Mucosa of rectum (tissue), 2 donors: ENCODE data around the gene PRG3.

ENCODE experiments used
- H3K27ac ChIP-seq, 2 donors: one replicate each; pipeline ENCODE4 v1.7.0; 2013; ENCODE audit warnings: inconsistent platforms in 2 of 2, low read depth in 2 of 2, low read length in 2 of 2
- H3K27me3 ChIP-seq, 2 donors: one replicate each; pipeline ENCODE4 v1.7.0; 2013; ENCODE audit warnings: low read length in 2 of 2; ENCODE audit not compliant: control insufficient read depth in 2 of 2, insufficient read depth in 2 of 2
- H3K36me3 ChIP-seq, 2 donors: one replicate each; pipeline ENCODE4 v1.7.0; 2013; ENCODE audit warnings: low read length in 2 of 2; ENCODE audit not compliant: control insufficient read depth in 2 of 2, insufficient read depth in 2 of 2
- H3K4me1 ChIP-seq, 2 donors: one replicate each; pipeline ENCODE4 v1.7.0; 2013; ENCODE audit warnings: low read length in 2 of 2, mild to moderate bottlenecking in 1 of 2; ENCODE audit not compliant: control insufficient read depth in 2 of 2, insufficient read depth in 2 of 2
- H3K4me3 ChIP-seq, 2 donors: one replicate each; pipeline ENCODE4 v1.7.0; 2013; ENCODE audit warnings: low read length in 2 of 2
- H3K9ac ChIP-seq, 2 donors: one replicate each; pipeline ENCODE4 v1.7.0; 2013; ENCODE audit warnings: low read length in 2 of 2, low read depth in 1 of 2, mild to moderate bottlenecking in 1 of 2
- H3K9me3 ChIP-seq, 2 donors: one replicate each; pipeline ENCODE4 v1.7.0; 2013; ENCODE audit warnings: low read length in 2 of 2; ENCODE audit not compliant: control insufficient read depth in 2 of 2
- donor health status: healthy.
- donor health status: Normal muscosa, but diverticular disease.

PRG3 gene

GRCh38 chr11:57399972-57400578, 19.1 kb upstream of the PRG3 start:
- H3K4me3 ChIP-seq = no peak overlapping the region
- no peak overlapping the region for H3K9ac ChIP-seq
- no peaks in the 10 kb centered on the region for H3K4me1 ChIP-seq
- H3K27me3 ChIP-seq = peaks cover 0 to 2% of the 10 kb centered on the region in 2 donors
- H3K36me3 ChIP-seq = no peaks in the 10 kb centered on the region
- H3K9me3 ChIP-seq = no peaks in the 10 kb centered on the region
- H3K27ac ChIP-seq = no peak overlapping the region

DNA sequence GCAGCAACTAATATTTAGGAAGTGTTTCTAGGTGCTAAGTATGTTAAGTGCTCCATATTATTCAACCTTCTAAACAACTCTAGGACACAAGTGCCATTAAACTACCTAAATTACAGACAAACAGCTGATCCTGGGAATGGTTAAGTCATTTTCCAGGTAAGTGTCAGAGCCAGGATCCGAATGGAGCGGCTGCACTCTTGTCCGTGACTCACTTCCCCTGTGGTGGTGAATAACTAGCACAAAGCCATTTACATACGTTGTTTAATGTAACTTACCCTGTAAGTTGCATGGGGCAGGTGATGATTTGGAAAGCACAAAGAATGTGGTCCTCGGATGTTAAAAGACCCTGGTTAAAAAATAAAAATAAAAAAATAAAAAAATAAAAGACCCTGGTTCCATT, 18.3 kb upstream of the PRG3 start:
- Histone ChIP-seq H3K4me1 (no peaks in the 10 kb centered on the region), H3K36me3 (no peaks in the 10 kb centered on the region), H3K9me3 (no peaks in the 10 kb centered on the region), H3K4me3 (no peak overlapping the region), H3K27ac (no peak overlapping the region), H3K9ac (no peak overlapping the region), H3K27me3 (peaks cover 0 to 2% of the 10 kb centered on the region in 2 donors)

GRCh38 chr11:57397394-57397990, 16.5 kb upstream of the PRG3 start:
- H3K4me1 ChIP-seq = no peaks in the 10 kb centered on the region
- peaks cover 0 to 2% of the 10 kb centered on the region in 2 donors for H3K27me3 ChIP-seq
- H3K9me3 ChIP-seq = no peaks in the 10 kb centered on the region
- H3K9ac ChIP-seq = no peak overlapping the region
- no peaks in the 10 kb centered on the region for H3K36me3 ChIP-seq
- no peak overlapping the region for H3K27ac ChIP-seq
- no peak overlapping the region for H3K4me3 ChIP-seq

DNA sequence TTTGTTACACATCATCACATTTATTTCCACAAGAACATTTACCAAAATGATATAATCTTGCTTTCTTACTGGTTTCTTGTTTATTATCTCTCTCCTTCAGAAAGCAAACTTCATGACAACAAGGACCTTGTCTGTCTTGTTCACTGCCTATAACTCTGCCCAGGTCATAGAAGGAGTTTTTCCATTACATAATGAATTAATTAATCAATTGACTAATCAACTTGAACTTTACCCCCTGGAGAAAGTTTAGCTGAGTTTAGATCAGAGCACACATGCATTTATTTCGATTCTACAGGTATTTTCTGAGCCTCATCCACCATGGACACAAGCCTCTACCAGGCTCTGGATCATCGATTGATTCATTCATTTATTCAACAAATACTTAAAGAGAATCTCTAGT, 15.8 kb upstream of the PRG3 start:
- Histone ChIP-seq H3K36me3 (no peaks in the 10 kb centered on the region), H3K9me3 (no peaks in the 10 kb centered on the region), H3K27me3 (peaks cover 0 to 2% of the 10 kb centered on the region in 2 donors), H3K4me3 (no peak overlapping the region), H3K9ac (no peak overlapping the region), H3K4me1 (no peaks in the 10 kb centered on the region), H3K27ac (no peak overlapping the region)

DNA sequence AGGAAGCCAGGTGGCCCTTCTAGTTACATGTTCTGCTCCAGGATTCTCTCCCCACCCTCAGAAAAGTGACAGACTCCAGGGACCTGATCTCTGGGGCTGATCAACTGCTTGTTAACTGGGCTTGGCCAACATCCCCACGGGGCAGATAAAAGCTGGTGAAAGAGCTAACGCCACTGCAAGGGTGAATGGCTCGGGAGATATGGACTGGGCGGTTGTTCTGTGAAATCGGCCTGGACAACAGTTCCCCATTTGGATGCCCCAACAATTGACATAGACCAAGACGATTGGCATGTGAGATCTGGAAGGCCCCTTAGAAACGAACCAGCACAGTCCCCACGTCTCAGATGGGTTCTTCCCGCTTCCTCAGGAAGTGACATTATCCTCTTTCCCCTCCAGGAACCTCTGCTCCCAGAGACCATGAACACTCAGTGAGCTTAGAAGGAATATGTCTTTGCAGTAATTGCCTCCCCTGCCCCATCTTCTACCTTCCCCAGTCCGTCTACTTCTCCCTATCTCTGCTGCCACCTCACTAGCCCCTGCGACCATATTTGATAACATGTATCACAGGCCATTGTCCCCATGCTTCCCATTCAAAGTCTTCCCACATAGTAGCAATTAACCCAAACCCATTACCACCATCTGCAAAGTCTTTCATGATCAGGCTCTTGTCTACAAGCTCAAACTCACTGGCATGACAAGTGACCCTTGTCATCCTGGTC, 15.1 kb upstream of the PRG3 start:
- no peaks in the 10 kb centered on the region for H3K9me3 ChIP-seq
- H3K36me3 ChIP-seq = no peaks in the 10 kb centered on the region
- no peak overlapping the region for H3K4me3 ChIP-seq
- H3K4me1 ChIP-seq = no peaks in the 10 kb centered on the region
- no peak overlapping the region for H3K27ac ChIP-seq
- no peak overlapping the region for H3K9ac ChIP-seq
- peaks cover 0 to 2% of the 10 kb centered on the region in 2 donors for H3K27me3 ChIP-seq

DNA sequence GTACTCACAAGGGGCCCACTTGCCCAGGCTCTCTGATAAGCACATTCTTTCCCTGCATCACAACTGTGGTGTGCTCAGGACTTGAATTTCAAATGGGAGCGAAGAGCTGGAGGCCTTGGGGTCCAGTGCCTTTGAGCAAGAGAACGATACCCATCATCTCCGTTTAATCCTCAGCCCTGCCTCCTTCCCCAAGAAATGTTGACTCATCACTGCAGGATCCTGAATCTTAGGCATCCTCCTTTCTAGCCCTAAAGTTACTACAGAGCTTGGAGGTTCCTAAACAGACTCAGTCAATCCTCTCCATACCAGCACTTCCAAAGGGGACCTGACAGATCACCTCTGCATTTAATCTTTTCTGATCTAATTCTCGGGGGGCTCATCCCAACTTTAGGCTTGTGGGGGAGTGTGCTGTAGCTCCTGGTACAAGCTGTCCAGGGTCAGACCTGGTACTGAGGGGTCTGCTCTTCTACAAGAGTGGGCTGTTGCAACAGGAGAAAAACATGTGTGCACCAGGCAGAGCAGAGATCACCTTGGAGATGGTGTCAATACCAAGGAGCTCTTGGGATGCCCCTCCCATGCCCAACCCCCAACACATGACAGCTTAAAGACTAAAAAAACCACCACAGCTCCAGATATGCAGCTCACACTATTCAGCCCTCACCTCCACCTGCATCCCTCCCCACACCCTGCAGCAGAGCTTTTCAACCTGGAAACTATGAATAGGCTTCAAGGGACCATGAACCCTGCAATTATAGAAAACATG, 13.4 kb upstream of the PRG3 start:
- no peaks in the 10 kb centered on the region for H3K4me1 ChIP-seq
- no peak overlapping the region for H3K9ac ChIP-seq
- H3K9me3 ChIP-seq = no peaks in the 10 kb centered on the region
- H3K4me3 ChIP-seq = no peak overlapping the region
- no peak overlapping the region for H3K27ac ChIP-seq
- H3K36me3 ChIP-seq = no peaks in the 10 kb centered on the region
- peaks cover 0 to 2% of the 10 kb centered on the region in 2 donors for H3K27me3 ChIP-seq

DNA sequence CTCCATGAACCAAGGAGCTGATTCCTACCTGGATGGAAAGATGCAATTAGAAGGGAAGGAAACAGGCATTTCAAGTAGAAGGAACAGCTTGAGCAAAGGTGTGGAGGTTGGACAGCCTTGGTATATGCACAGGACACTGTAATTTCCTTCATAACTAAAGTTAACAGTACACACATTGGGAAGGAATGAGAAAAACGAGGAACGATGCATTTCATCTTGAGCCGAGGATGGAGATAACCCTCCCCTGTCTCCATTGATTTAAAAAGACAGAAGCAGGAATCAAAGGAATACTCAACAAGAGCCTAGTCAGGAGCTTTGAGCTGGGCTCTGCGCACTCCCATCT, 11.8 kb upstream of the PRG3 start:
- H3K9ac ChIP-seq = no peak overlapping the region
- no peaks in the 10 kb centered on the region for H3K36me3 ChIP-seq
- H3K4me3 ChIP-seq = no peak overlapping the region
- no peaks in the 10 kb centered on the region for H3K9me3 ChIP-seq
- H3K27me3 ChIP-seq = peaks cover 0 to 2% of the 10 kb centered on the region in 2 donors
- no peaks in the 10 kb centered on the region for H3K4me1 ChIP-seq
- H3K27ac ChIP-seq = no peak overlapping the region

DNA sequence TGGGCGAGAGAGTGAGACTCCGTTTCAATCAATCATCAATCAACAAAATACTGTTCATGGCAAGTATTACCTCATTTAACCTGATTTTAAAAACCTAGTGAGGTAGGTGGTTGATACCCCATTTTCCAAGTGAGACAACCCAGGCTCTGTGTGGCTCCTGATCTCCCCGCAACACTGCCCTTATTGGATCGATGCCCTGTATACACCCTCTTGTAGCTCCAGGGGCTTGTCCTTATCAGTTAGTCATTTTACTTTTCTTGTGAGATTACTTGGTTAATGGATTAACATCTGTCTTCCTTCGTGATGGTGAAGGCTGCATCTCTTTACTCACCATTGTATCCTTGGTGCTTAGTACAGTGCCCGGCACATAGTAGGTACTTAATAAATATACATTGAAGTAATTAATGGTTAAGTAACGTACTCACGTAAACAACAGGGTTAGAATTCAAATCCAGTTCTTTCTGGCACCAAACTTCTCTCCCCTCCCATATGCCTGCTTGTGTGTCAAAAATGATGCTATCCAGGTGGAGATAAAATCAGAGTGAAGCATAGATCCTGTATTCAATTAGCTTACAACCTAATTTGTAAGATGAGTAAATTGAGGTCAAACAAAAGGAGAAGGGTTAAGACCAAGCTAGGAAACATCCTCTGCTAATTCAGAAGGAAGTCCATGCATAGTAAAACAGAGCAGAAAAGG, 11.3 kb upstream of the PRG3 start:
- Histone ChIP-seq H3K9me3 (no peaks in the 10 kb centered on the region), H3K27ac (no peak overlapping the region), H3K27me3 (peaks cover 0 to 2% of the 10 kb centered on the region in 2 donors), H3K36me3 (no peaks in the 10 kb centered on the region), H3K9ac (no peak overlapping the region), H3K4me1 (no peaks in the 10 kb centered on the region), H3K4me3 (no peak overlapping the region)

DNA sequence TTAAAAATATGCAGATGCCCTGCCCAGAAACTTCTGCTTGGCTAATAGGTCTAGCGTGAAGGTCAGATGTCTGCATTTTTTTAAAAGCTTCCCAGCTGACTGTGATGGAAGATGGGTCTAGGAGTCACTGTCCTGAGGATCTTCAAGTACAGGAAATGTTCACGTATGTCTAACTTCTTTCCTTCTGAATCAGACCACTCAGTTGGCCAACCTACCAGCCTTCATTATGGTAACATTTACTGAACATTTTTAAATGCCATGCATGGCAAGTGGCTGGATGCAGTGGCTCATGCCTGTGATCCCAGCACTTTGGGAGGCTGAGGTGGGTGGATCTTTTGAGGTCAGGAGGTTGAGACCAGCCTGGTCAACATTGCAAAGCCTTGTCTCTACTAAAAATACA, 10.6 kb upstream of the PRG3 start:
- Histone ChIP-seq H3K36me3 (no peaks in the 10 kb centered on the region), H3K4me1 (no peaks in the 10 kb centered on the region), H3K27ac (no peak overlapping the region), H3K9ac (no peak overlapping the region), H3K27me3 (peaks cover 0 to 2% of the 10 kb centered on the region in 2 donors), H3K9me3 (no peaks in the 10 kb centered on the region), H3K4me3 (no peak overlapping the region)
